Stimulated activated CD4-positive, alpha-beta T cell treated with anti-CD3 and anti-CD28 coated beads, TNF-alpha, amount 100 ng/mL, for 4 hours (primary cell): Measurements from ENCODE around the gene NADK2.

Experiments used
- DNase-seq, 3 experiments: peaks; one replicate each; pipeline ENCODE4 v3.0.0-alpha.2; 2020; ENCODE audit warnings: low read depth in 3 of 3

Gene NADK2

GRCh38 chr5:36246036-36246800 is 4.5 kb upstream of the NADK2 start:
- DNase-seq = no peak

- no peak for DNase-seq
These were observed 2.4 kb upstream of the NADK2 start for GRCh38 chr5:36244076-36244475.

GRCh38 chr5:36243653-36244052 is 1.9 kb upstream of the NADK2 start:
- no peak for DNase-seq

- DNase-seq = peak in 1 of 3 experiments; percentile 9
These were observed 1.1 kb upstream of the NADK2 start for GRCh38 chr5:36242534-36243485.

- DNase-seq = no peak
These were observed 720 bp downstream of the NADK2 start for GRCh38 chr5:36240779-36241630.

GRCh38 chr5:36239370-36240293 is 2.1 kb downstream of the NADK2 start:
- DNase-seq = no peak

- no peak for DNase-seq
These were observed 3.0 kb downstream of the NADK2 start for GRCh38 chr5:36238502-36239295.

GRCh38 chr5:36237751-36238150 is 4.0 kb downstream of the NADK2 start:
- DNase-seq = no peak

GRCh38 chr5:36236801-36237200 is 4.9 kb downstream of the NADK2 start:
- no peak for DNase-seq

GRCh38 chr5:36232533-36232932 is 9.2 kb downstream of the NADK2 start:
- no peak for DNase-seq

GRCh38 chr5:36230151-36230790 is 11.5 kb downstream of the NADK2 start:
- no peak for DNase-seq

GRCh38 chr5:36228505-36228904 is 13.2 kb downstream of the NADK2 start:
- DNase-seq = no peak

GRCh38 chr5:36227046-36227445 is 14.7 kb downstream of the NADK2 start:
- DNase-seq = no peak

- no peak for DNase-seq
These were observed 19.1 kb downstream of the NADK2 start for GRCh38 chr5:36222620-36223019.

- no peak for DNase-seq
These were observed 23.7 kb downstream of the NADK2 start for GRCh38 chr5:36217988-36218387.

GRCh38 chr5:36217567-36217966 is 24.2 kb downstream of the NADK2 start:
- no peak for DNase-seq

GRCh38 chr5:36215910-36216309 is 25.8 kb downstream of the NADK2 start:
- no peak for DNase-seq

- no peak for DNase-seq
These were observed 27.3 kb downstream of the NADK2 start for GRCh38 chr5:36214436-36214835.

- no peak for DNase-seq
These were observed 32.1 kb downstream of the NADK2 start for GRCh38 chr5:36209664-36210063.
